ENCODE results near the gene CTDP1. TPM values are rescaled to one million over a fixed set of nuclear protein-coding genes. Genes with fewer than 3 reads are reported as not detected.

The CTDP1 gene
- total and polyA plus RNA-seq, 9 of the 15 experiments (the other 6 are each of a cell fraction or from before 2014, with no cell fraction given) = 0.07 to 19.2 (median 4.0) TPM

DNA sequence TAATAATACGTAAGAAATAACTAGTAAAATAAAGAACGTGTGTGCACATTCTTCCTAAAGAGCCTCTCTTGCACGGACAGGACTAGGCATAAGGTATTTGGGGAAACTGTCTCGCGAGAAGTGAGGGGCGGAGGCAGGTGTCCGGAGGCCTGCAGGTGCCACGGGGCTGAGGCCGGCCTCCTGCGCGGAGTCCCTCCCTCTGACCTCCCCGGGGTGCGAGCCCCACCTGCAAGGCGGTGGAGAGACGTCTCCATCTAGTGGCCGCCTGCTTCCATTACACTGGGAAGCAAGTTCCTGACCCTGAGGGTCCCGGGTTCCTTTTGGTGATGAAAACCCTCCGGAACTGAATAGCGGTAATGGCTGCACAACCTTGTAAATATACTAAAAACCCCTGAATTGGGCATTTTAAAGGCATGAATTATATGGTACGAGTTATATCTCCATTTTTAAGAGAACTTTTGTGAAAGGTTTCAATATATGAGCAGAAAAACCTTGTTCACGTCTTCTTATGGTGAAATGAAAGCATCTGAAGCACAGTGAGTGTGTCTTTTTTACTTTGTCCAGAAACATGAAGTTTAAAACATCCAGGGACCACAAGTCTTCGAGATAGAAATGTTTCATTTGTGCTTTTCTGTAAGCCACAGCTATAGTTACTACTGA is 35.5 kb upstream of the CTDP1 start (continued):
- TF ChIP-seq, protein P1, sequence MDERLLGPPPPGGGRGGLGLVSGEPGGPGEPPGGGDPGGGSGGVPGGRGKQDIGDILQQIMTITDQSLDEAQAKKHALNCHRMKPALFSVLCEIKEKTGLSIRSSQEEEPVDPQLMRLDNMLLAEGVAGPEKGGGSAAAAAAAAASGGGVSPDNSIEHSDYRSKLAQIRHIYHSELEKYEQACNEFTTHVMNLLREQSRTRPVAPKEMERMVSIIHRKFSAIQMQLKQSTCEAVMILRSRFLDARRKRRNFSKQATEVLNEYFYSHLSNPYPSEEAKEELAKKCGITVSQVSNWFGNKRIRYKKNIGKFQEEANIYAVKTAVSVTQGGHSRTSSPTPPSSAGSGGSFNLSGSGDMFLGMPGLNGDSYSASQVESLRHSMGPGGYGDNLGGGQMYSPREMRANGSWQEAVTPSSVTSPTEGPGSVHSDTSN (CRISPR knock-in tag; IDR thresholded peaks at IDR 0.05; ENCODE audit: low read depth) = no peak
- TF ChIP-seq, protein P1 (tag; conservative IDR thresholded peaks at IDR 0.05; ENCODE audit: low read depth) = no peak
- TF ChIP-seq CHD4 (IDR thresholded peaks at IDR 0.05; ENCODE audit: insufficient read depth, insufficient replicate concordance, low read depth, low read length, poor library complexity, severe bottlenecking) (no peak), NR3C1 (CRISPR knock-in tag; IDR thresholded peaks at IDR 0.05) (no peak)

DNA sequence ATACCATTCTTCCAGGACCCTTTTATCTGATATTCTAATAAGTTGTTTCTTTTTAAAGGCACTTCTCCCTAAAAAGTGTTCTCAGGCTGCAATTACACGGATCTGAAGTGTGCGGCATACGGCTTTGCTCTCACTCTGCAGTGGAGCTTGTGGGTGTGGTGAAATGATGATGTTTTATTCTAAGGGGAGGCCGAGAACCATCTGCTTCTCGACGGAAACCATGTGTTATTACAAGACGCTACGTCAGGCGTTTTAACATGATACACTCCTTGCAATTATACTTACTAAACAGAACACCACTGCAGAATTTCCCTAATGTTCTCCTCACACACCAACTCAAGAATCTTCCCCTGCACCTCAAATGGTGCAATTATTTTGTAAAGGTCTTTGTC is 34.9 kb upstream of the CTDP1 start:
- in situ Hi-C loops (cut with MboI) = loop anchor here (5.0 kb wide), 1 partner anchor 262 kb away; no protein-coding TSS in a partner anchor
- Histone ChIP-seq H3K4me2 (ENCODE audit: insufficient read depth, low read length) (no peak overlapping the region), H3K36me3 (ENCODE audit: control insufficient read depth, insufficient read depth, low read length) (no peaks in the 10 kb centered on the region), H3K9me1 (ENCODE audit: control insufficient read depth, insufficient read depth, low read length) (no peaks in the 10 kb centered on the region), H3K79me2 (ENCODE audit: control insufficient read depth, insufficient read depth, low read length) (no peaks in the 10 kb centered on the region), H3K4me1 (replicated peaks in 1 of 2; ENCODE audit: control insufficient read depth in 2 of 2, insufficient read depth in 2 of 2, low read length in 2 of 2) (0 out of 5 replicates have a peak, but pooled peaks cover 0 to 6% of the 10 kb centered on the region in 2 experiments), H2AFZ (ENCODE audit: low read depth, low read length) (no peak overlapping the region), H3K9ac (ENCODE audit: insufficient read depth in 1 of 2, low read depth in 2 of 2, low read length in 2 of 2) (no peak overlapping the region), H4K20me1 (replicated peaks; ENCODE audit: control insufficient read depth, insufficient read depth, low read length) (no peaks in the 10 kb centered on the region), H3K9me3 (replicated peaks; ENCODE audit: control insufficient read depth, insufficient read depth, low read depth, low read length) (no peaks in the 10 kb centered on the region), H3K27me3 (ENCODE audit: control insufficient read depth in 2 of 2, insufficient read depth in 2 of 2, low read length in 2 of 2) (peaks cover 6 to 21% of the 10 kb centered on the region in 2 experiments; a peak in 3 of 5 replicates), H3K4me3 (no peak overlapping the region), H3K27ac (ENCODE audit: extremely low read depth, low read depth, low read length) (no peak overlapping the region)
- no TSS peak for BruUV-seq (replicated peaks)
- intact Hi-C loops (cut with micrococcal nuclease) = loop anchor here (1.0 to 5.0 kb wide), 2 partner anchors 117 to 264 kb away; no protein-coding TSS in a partner anchor
- ATAC-seq (no peak), FAIRE-seq (no peak), DNase-seq (ENCODE audit: extremely low read depth in 1 of 4, low spot score in 3 of 4) (peak in 2 of 4 experiments; percentile 17 to 18)
- CTCF ChIA-PET (ENCODE audit: low intra/inter-chr PET ratio) = interaction anchor here (0.8 to 2.3 kb wide), 3 partner anchors 107 to 266 kb away, joined by 3 to 12 read pairs (median 6); no protein-coding TSS in a partner anchor
- POLR2A ChIA-PET = no interaction called here
- 18% methylated on average over 9 of the region's 9 CpGs for WGBS (ENCODE audit: insufficient coverage, low coverage, missing lambda C conversion rate)
- TF ChIP-seq TBP (optimal IDR thresholded peaks at IDR 0.05; ENCODE audit: low read depth, low read length) (no peak), ZNF77 (CRISPR knock-in tag; IDR thresholded peaks at IDR 0.05) (no peak), SETDB1 (IDR thresholded peaks at IDR 0.05; ENCODE audit: low read length) (no peak), POLR2AphosphoS5 (IDR thresholded peaks at IDR 0.05; ENCODE audit: control insufficient read depth, insufficient read depth, low read depth, low read length) (no peak), NR2C2 (CRISPR knock-in tag; IDR thresholded peaks at IDR 0.05) (no peak), NR2C2 (tag; IDR thresholded peaks at IDR 0.05) (no peak), HMGXB4 (CRISPR knock-in tag; IDR thresholded peaks at IDR 0.05) (no peak), MTA2 (IDR thresholded peaks at IDR 0.05; ENCODE audit: low read depth) (no peak)
- TF ChIP-seq, protein P2, sequence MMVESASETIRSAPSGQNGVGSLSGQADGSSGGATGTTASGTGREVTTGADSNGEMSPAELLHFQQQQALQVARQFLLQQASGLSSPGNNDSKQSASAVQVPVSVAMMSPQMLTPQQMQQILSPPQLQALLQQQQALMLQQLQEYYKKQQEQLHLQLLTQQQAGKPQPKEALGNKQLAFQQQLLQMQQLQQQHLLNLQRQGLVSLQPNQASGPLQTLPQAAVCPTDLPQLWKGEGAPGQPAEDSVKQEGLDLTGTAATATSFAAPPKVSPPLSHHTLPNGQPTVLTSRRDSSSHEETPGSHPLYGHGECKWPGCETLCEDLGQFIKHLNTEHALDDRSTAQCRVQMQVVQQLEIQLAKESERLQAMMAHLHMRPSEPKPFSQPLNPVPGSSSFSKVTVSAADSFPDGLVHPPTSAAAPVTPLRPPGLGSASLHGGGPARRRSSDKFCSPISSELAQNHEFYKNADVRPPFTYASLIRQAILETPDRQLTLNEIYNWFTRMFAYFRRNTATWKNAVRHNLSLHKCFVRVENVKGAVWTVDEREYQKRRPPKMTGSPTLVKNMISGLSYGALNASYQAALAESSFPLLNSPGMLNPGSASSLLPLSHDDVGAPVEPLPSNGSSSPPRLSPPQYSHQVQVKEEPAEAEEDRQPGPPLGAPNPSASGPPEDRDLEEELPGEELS (CRISPR knock-in tag; IDR thresholded peaks at IDR 0.05; ENCODE audit: borderline replicate concordance) = no peak
